Lower lobe of right lung (tissue), 2 donors: ENCODE data around the gene MSLN. TPM values are rescaled to one million over a fixed set of nuclear protein-coding genes. Genes with fewer than 3 reads are reported as not detected.

ENCODE experiments used
- ATAC-seq, 2 donors: fragments of 200-7000 bp; cut with Tn5 transposase; one replicate each; pipeline ENCODE4 v1.9.1; 2020 to 2022; ENCODE audit warnings: mild to moderate bottlenecking in 2 of 2, moderate library complexity in 2 of 2
- DNase-seq: peaks from one replicate; pipeline ENCODE4 v3.0.0-alpha.2; 2020
- H3K27ac ChIP-seq: fragments of 200-600 bp; one replicate; pipeline ENCODE4 v1.8.0; 2022
- H3K27me3 ChIP-seq: fragments of 200-600 bp; one replicate; pipeline ENCODE4 v1.8.0; 2022; ENCODE audit warnings: low read depth
- H3K36me3 ChIP-seq: fragments of 200-600 bp; one replicate; pipeline ENCODE4 v1.8.0; 2022; ENCODE audit warnings: mild to moderate bottlenecking
- H3K4me1 ChIP-seq: fragments of 200-600 bp; one replicate; pipeline ENCODE4 v1.8.0; 2022
- H3K4me3 ChIP-seq: fragments of 200-600 bp; one replicate; pipeline ENCODE4 v1.8.0; 2022; ENCODE audit warnings: mild to moderate bottlenecking
- H3K9me3 ChIP-seq: fragments of 200-600 bp; one replicate; pipeline ENCODE4 v1.8.0; 2022
- intact Hi-C: fragments of 100-400 bp; cut with DNase I; formaldehyde crosslinking; loops from one replicate; pipeline ENCODE4 v1.11.0; 2022
- total RNA-seq: library from RNA; stranded (reverse); fragmentation: NEBNext Ultra II Directional; extraction: Animal tissue kit (Norgen Biotek cat#: 25700); gene quantifications from one replicate; pipeline ENCODE4 v1.2.1, GENCODE V29; 2021
- TF ChIP-seq, protein P1 (sequence below): fragments of 200-600 bp; IDR thresholded peaks from one replicate; pipeline ENCODE4 v1.8.0; 2022; ENCODE audit warnings: antibody characterized with exemption, mild to moderate bottlenecking
- donor health status: DM: no; HTN: yes; CAD: no; lungs with severe emphysema.

Gene MSLN
- total RNA-seq, 1 donor from 2014 or later: 42.6 TPM

DNA sequence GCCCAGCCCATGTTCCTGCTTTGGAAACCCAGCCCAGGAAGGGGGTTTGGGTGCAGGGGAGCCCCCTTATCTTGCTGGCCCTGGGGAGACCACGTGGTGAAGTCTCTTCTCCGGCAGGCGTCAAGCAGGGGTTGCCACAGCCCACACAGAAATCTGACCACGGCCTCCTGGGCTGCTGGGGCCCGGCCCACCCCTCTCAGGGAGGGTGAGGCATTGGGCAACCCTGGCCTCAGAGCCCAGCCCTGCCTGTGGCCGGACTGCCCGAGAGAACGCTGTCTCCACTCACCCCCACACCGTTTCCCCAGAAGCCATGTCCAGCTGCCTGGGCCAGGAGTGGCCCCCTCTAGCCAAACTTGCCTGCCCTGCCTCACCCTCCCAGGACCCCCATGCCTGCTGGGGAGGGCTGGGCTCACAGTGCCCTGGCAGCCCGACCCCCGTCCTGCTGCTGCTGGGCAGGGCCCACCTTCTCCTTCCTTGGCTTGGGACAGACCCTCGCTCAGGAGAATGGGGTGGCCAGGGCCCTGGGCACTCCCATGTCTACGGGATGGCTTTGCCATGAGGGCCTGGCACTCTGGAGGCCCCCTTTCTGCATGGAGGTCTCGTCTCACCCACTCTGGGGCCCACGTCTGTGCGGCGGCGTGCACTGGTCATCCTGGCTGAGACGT, 20.9 kb downstream of the MSLN start:
- DNase-seq (no peak), ATAC-seq (no peak)
- intact Hi-C loops: no loop called here
- peaks cover 47% of the 10 kb centered on the region for H3K27me3 ChIP-seq
- H3K9me3 ChIP-seq: no peaks in the 10 kb centered on the region
- H3K36me3 ChIP-seq: peaks cover 9% of the 10 kb centered on the region
- H3K4me1 ChIP-seq: peaks cover 4% of the 10 kb centered on the region
- no peak overlapping the region for H3K27ac ChIP-seq
- no peak overlapping the region for H3K4me3 ChIP-seq
- TF ChIP-seq, protein P1, sequence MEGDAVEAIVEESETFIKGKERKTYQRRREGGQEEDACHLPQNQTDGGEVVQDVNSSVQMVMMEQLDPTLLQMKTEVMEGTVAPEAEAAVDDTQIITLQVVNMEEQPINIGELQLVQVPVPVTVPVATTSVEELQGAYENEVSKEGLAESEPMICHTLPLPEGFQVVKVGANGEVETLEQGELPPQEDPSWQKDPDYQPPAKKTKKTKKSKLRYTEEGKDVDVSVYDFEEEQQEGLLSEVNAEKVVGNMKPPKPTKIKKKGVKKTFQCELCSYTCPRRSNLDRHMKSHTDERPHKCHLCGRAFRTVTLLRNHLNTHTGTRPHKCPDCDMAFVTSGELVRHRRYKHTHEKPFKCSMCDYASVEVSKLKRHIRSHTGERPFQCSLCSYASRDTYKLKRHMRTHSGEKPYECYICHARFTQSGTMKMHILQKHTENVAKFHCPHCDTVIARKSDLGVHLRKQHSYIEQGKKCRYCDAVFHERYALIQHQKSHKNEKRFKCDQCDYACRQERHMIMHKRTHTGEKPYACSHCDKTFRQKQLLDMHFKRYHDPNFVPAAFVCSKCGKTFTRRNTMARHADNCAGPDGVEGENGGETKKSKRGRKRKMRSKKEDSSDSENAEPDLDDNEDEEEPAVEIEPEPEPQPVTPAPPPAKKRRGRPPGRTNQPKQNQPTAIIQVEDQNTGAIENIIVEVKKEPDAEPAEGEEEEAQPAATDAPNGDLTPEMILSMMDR: no peak

DNA sequence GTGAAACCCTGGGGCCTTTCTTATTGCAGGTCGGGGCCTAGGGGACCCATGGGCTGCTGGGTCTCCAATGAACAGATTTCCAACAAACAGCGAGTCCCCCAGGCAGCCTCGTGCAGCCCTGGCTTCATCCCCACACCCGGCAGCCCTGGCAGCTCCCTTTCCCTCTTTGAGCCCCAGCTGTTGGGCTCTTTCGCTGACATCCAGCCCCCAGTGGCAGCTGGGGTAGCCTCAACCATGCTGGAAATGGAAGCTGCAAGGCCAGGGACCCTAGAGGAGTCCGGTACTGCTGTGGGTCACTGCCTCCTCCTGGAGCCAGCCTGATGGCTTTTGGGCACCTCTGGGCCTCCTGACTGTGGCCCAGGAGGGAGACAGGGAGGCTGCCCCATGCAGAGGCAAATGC, 21.7 kb downstream of the MSLN start:
- H3K4me1 ChIP-seq: peaks cover 11% of the 10 kb centered on the region
- DNase-seq: no peak
- no peaks in the 10 kb centered on the region for H3K9me3 ChIP-seq
- H3K27ac ChIP-seq: no peak overlapping the region
- H3K36me3 ChIP-seq: peaks cover 12% of the 10 kb centered on the region
- TF ChIP-seq, protein P1: no peak
- no peak overlapping the region for H3K4me3 ChIP-seq
- intact Hi-C loops: no loop called here
- ATAC-seq: no peak
- H3K27me3 ChIP-seq: peaks cover 47% of the 10 kb centered on the region

DNA sequence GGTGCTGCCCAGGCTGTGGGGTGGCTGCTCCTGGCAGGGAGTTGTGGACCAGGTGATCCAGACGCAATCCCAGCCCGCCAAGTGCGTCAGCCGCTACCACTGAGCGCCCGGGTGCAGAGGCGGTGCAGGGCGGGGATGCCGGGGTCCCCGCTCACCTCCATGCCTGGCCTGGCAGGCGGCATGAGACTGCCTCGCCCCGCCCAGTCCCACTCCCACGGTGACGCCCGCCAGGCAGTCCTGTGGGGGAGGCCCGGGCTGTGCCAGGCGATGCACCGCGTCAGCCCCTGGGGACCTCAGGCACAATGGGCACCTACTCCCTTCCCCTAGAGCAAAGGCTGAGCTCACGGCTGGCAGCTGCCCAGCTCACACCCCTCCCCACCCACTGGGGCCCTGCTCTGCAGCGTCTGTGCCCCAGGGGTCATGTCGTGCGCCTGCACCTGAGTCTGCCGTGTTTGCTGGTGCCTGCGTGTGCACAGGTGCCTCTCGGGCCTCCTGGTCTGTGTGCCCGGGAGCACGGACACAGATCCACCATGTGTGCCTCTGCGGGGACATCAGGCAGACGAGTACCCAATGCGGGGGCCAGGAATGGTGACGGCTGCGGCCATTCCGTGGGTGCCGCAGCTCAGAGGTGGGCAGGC, 22.4 kb downstream of the MSLN start:
- TF ChIP-seq, protein P1: no peak
- Histone ChIP-seq H3K4me3 (no peak overlapping the region), H3K4me1 (peaks cover 16% of the 10 kb centered on the region), H3K9me3 (no peaks in the 10 kb centered on the region), H3K27ac (no peak overlapping the region), H3K36me3 (peaks cover 12% of the 10 kb centered on the region), H3K27me3 (peaks cover 47% of the 10 kb centered on the region)
- intact Hi-C loops: no loop called here
- no peak for DNase-seq
- ATAC-seq: no peak

DNA sequence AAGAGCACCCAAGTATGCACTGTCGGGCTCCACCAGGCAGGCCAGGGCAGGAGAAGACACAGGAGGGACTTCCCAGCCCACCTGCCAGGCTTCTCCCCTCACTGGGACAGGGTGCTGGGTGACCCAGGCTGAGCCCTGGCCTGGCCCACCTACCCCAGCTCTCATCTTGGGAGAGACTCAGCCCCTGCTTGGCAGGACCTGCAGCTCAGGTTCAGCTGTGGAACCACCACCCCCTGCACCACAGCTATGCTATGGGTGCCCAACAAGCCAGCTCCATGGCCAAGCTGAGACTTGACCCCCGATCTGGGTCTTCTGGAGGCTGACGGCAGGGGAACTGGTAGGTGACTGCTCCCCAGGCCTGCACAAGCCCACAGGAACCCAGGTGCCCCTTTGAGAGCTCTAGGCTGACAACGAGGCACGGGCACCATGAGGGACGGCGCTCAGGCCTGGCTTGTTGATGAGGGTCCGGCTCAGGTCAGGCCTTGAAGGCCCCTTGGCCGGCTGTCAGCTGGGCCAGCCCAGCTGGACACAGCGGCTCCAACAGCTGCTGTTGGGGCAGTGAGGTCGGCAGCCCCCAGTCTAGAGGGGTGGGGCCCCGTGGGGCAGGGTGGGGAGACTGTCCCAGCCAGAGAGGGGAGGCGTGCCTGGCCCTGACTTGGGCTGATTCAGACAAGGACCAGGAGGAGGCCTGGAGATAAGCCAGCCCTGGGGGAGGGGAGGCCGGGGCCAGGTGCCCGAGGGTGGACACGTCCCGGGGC, 23.0 kb downstream of the MSLN start:
- intact Hi-C loops: no loop called here
- DNase-seq (no peak), ATAC-seq (no peak)
- Histone ChIP-seq H3K36me3 (peaks cover 12% of the 10 kb centered on the region), H3K27ac (no peak overlapping the region), H3K27me3 (peaks cover 41% of the 10 kb centered on the region), H3K4me1 (peaks cover 16% of the 10 kb centered on the region), H3K9me3 (no peaks in the 10 kb centered on the region), H3K4me3 (no peak overlapping the region)
- TF ChIP-seq, protein P1: no peak

DNA sequence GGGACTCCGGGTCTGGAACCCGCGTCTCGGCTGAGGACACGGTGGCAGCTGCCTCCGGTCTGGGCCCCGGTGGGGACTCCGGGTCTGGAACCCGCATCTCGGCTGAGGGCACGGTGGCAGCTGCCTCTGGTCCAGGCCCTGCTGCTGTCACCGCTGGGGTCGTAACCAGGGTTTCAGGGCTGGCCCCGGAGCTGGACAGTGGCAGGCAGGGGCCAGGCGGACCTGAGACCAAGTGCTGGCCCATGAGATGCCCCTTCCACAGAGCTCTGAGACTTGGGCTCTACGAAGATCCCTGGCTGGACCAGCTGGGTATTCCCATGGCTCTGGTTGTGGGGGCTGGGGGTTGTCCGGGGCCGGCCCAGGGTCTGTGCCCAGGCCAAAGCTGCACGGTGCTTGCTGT, 23.9 kb downstream of the MSLN start:
- Histone ChIP-seq H3K27me3 (peaks cover 33% of the 10 kb centered on the region), H3K4me1 (peaks cover 24% of the 10 kb centered on the region), H3K36me3 (peaks cover 12% of the 10 kb centered on the region), H3K9me3 (no peaks in the 10 kb centered on the region), H3K4me3 (no peak overlapping the region), H3K27ac (no peak overlapping the region)
- DNase-seq (no peak), ATAC-seq (no peak)
- intact Hi-C loops: no loop called here
- TF ChIP-seq, protein P1: no peak
